Fibroblast of peridontal ligament (primary cell): ENCODE data around the gene ZNF410.

Source experiments
- DNase-seq: peaks from one replicate; pipeline ENCODE4 v3.0.0-alpha.2; 2010; ENCODE audit errors: extremely low read depth

ZNF410 gene

DNA sequence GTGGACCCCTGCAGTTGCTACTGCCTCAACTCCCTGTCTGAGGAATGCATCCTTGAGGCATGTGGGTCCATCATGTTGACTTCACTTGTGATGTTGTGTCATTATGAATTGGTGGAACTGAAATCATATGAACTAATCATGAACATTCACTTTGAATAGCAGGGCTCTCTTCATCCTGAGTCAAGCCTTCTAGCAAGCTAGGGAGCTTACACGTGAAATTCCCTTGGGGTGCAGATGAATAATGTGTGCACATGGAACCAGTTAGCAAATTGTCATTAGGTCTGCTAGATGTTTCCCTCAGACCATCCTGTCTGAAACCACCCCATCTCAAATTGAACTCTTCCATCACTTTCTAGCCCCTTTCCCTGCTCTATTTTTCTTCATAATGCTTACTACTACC lies 67.1 kb downstream of the ZNF410 start:
- DNase-seq = peak; percentile 31

- DNase-seq = no peak
These were observed 69.0 kb downstream of the ZNF410 start for GRCh38 chr14:73955674-73956073.

GRCh38 chr14:73958591-73958990 lies 71.9 kb downstream of the ZNF410 start:
- DNase-seq = no peak

- DNase-seq = no peak
These were observed 74.5 kb downstream of the ZNF410 start for GRCh38 chr14:73961192-73961591.

DNA sequence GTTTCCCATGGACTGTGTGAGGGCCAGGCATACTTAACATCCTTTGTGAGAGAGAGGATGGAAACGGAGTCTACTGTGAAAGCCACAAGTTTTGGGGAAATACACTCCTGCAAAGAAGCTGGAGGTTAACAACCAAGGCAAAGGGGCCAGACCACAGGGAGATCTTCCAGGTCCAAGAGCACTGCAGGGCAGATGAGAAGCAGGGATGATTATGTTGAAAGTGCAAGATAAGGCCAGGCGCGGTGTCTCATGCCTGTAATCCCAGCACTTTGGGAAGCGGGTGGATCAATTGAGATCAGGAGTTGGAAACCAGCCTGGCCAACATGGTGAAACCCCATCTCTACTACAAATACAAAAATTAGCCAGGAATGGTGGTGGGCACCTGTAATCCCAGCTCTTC lies 78.6 kb downstream of the ZNF410 start:
- DNase-seq = no peak

DNA sequence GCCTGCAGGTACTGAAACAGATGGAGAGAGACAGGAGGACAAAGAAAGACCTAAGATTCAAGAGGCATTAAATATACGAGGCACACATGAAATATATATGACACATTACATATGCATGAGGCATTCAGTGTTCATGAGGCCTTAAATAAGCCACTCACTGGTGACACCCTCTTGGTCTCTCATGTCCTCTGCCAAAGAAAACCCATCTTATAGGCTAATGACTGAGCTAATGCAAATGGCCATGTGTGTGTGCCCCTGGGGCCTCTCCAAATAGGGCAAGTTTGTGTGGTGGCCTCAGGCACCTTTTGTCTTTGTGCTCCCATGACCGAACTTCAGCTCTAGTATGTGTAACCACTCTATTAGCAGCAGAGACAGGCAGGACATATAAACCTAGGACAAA lies 82.2 kb downstream of the ZNF410 start:
- DNase-seq = no peak

- no peak for DNase-seq
These were observed 86.8 kb downstream of the ZNF410 start for GRCh38 chr14:73973497-73973896.

DNA sequence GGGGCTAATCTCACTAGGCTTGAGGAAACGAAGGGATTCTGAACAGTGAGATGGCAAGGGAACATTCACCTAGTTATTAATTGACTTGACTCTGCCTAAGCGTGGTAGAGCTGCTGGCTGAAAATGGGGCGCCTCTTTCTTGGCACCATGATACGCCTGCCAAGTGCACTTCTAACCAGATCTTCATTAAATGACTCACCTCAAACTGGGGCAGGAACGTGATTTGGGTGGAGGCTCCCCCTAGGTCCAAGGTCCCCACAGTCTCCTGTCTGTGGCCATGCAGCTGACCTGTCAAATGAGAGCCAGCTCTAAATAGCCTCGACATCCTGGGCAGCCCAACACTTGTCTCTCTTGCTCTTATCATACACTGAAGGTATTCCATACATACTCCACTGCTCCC lies 89.5 kb downstream of the ZNF410 start:
- no peak for DNase-seq

- DNase-seq = peak; percentile 65
These were observed 91.2 kb downstream of the ZNF410 start for GRCh38 chr14:73977896-73978295.
